ENCODE measurements around the gene RECK. TPM values are rescaled to one million over a fixed set of nuclear protein-coding genes. Genes with fewer than 3 reads are reported as not detected.
"Not testable (repeated sequence)": the region's sequence is repeated elsewhere in the genome, so short reads cannot be mapped to it uniquely, and the experiment has no call there.

The RECK gene
- polyA plus RNA-seq (2013): 8.0 TPM

GRCh38 chr9:36036780-36037548, at the start of gene RECK:
Gene RECK, plus strand, starts transcription at chr9:36036913. Its CDS starts 86 bp downstream, at chr9:36036999.
- Histone ChIP-seq H3K36me3 (ENCODE audit: control insufficient read depth in 4 of 4, insufficient read depth in 4 of 4, low read length in 3 of 4) (no peaks in the 10 kb centered on the region), H3K27me3 (replicated peaks in 2 of 5; ENCODE audit: control insufficient read depth in 4 of 5, insufficient read depth in 5 of 5, low read length in 4 of 5) (no peaks in the 10 kb centered on the region), H3K4me3 (ENCODE audit: control insufficient read depth in 1 of 7, extremely low read depth in 1 of 7, insufficient read depth in 4 of 7, low read depth in 2 of 7, low read length in 6 of 7) (peak within 1 kb of the TSS; percentile 73 to 93 (median 88)), H3K4me1 (ENCODE audit: control extremely low read depth in 1 of 4, control insufficient read depth in 4 of 4, insufficient read depth in 4 of 4, low read length in 3 of 4) (peaks cover 12 to 45% (median 19%) of the 10 kb centered on the region in 4 experiments), H3K9me3 (ENCODE audit: control extremely low read depth in 1 of 5, control insufficient read depth in 4 of 5, insufficient read depth in 2 of 5, low read depth in 1 of 5, low read length in 4 of 5) (no peaks in the 10 kb centered on the region), H3K27ac (ENCODE audit: insufficient read depth in 1 of 2, low read depth in 1 of 2, low read length in 2 of 2, poor library complexity in 1 of 2, severe bottlenecking in 2 of 2) (peak within 1 kb of the TSS in 1 of 2 experiments; percentile 43)
- CTCF ChIA-PET: interaction anchor here (1.2 to 4.2 kb wide), 5 partner anchors 13 to 66 kb away, joined by 3 to 23 read pairs (median 6); no protein-coding TSS in a partner anchor
- WGBS (ENCODE audit: insufficient coverage): 0% methylated on average over 69 of the region's 77 CpGs
- peak; percentile 61 to 75 (median 74) for DNase-seq
- POLR2A ChIA-PET: no interaction called here

GRCh38 chr9:35990155-35990554, 46.6 kb upstream of the RECK start:
- 100% methylated on average over 1 of the region's 3 CpGs for WGBS (ENCODE audit: insufficient coverage)
- H3K27me3 ChIP-seq (replicated peaks in 2 of 5; ENCODE audit: control insufficient read depth in 4 of 5, insufficient read depth in 5 of 5, low read length in 4 of 5): peaks cover 0 to 3% (median 0%) of the 10 kb centered on the region in 5 experiments
- H3K4me3 ChIP-seq (ENCODE audit: control insufficient read depth in 1 of 7, extremely low read depth in 1 of 7, insufficient read depth in 4 of 7, low read depth in 2 of 7, low read length in 6 of 7): no peak overlapping the region
- no peaks in the 10 kb centered on the region for H3K36me3 ChIP-seq (ENCODE audit: control insufficient read depth in 4 of 4, insufficient read depth in 4 of 4, low read length in 3 of 4)
- CTCF ChIA-PET: no interaction called here
- no peaks in the 10 kb centered on the region for H3K9me3 ChIP-seq (ENCODE audit: control extremely low read depth in 1 of 5, control insufficient read depth in 4 of 5, insufficient read depth in 2 of 5, low read depth in 1 of 5, low read length in 4 of 5)
- H3K27ac ChIP-seq (ENCODE audit: insufficient read depth in 1 of 2, low read depth in 1 of 2, low read length in 2 of 2, poor library complexity in 1 of 2, severe bottlenecking in 2 of 2): no peak overlapping the region
- no peaks in the 10 kb centered on the region for H3K4me1 ChIP-seq (ENCODE audit: control extremely low read depth in 1 of 4, control insufficient read depth in 4 of 4, insufficient read depth in 4 of 4, low read length in 3 of 4)
- POLR2A ChIA-PET: no interaction called here
- DNase-seq: no peak

GRCh38 chr9:35993136-35993535, 43.6 kb upstream of the RECK start:
- H3K27me3 ChIP-seq (replicated peaks in 2 of 5; ENCODE audit: control insufficient read depth in 4 of 5, insufficient read depth in 5 of 5, low read length in 4 of 5): not testable (repeated sequence)

GRCh38 chr9:35993976-35994720, 42.6 kb upstream of the RECK start:
- H3K27ac ChIP-seq (ENCODE audit: insufficient read depth in 1 of 2, low read depth in 1 of 2, low read length in 2 of 2, poor library complexity in 1 of 2, severe bottlenecking in 2 of 2): no peak overlapping the region
- CTCF ChIA-PET: interaction anchor here (1.0 to 2.0 kb wide), 6 partner anchors 11 to 54 kb away, joined by 3 to 7 read pairs (median 5); no protein-coding TSS in a partner anchor
- 80% methylated on average over 3 of the region's 5 CpGs for WGBS (ENCODE audit: insufficient coverage)
- H3K9me3 ChIP-seq (ENCODE audit: control extremely low read depth in 1 of 5, control insufficient read depth in 4 of 5, insufficient read depth in 2 of 5, low read depth in 1 of 5, low read length in 4 of 5): peaks cover 0 to 6% (median 4%) of the 10 kb centered on the region in 5 experiments
- no peak for DNase-seq
- POLR2A ChIA-PET: no interaction called here
- peaks cover 0 to 5% (median 0%) of the 10 kb centered on the region in 5 experiments for H3K27me3 ChIP-seq (replicated peaks in 2 of 5; ENCODE audit: control insufficient read depth in 4 of 5, insufficient read depth in 5 of 5, low read length in 4 of 5)
- H3K4me1 ChIP-seq (ENCODE audit: control extremely low read depth in 1 of 4, control insufficient read depth in 4 of 4, insufficient read depth in 4 of 4, low read length in 3 of 4): no peaks in the 10 kb centered on the region
- no peaks in the 10 kb centered on the region for H3K36me3 ChIP-seq (ENCODE audit: control insufficient read depth in 4 of 4, insufficient read depth in 4 of 4, low read length in 3 of 4)
- no peak overlapping the region for H3K4me3 ChIP-seq (ENCODE audit: control insufficient read depth in 1 of 7, extremely low read depth in 1 of 7, insufficient read depth in 4 of 7, low read depth in 2 of 7, low read length in 6 of 7)

More at GRCh38 chr9:35993136-35993535, 43.6 kb upstream of the RECK start:
- H3K36me3 ChIP-seq (ENCODE audit: control insufficient read depth in 4 of 4, insufficient read depth in 4 of 4, low read length in 3 of 4); DNase-seq; H3K4me3 ChIP-seq (ENCODE audit: control insufficient read depth in 1 of 7, extremely low read depth in 1 of 7, insufficient read depth in 4 of 7, low read depth in 2 of 7, low read length in 6 of 7); H3K9me3 ChIP-seq (ENCODE audit: control extremely low read depth in 1 of 5, control insufficient read depth in 4 of 5, insufficient read depth in 2 of 5, low read depth in 1 of 5, low read length in 4 of 5); H3K4me1 ChIP-seq (ENCODE audit: control extremely low read depth in 1 of 4, control insufficient read depth in 4 of 4, insufficient read depth in 4 of 4, low read length in 3 of 4); POLR2A ChIA-PET; H3K27ac ChIP-seq (ENCODE audit: insufficient read depth in 1 of 2, low read depth in 1 of 2, low read length in 2 of 2, poor library complexity in 1 of 2, severe bottlenecking in 2 of 2): not testable (repeated sequence)
- WGBS (ENCODE audit: insufficient coverage): no CpG with 5 or more reads among the region's 3 CpGs
- CTCF ChIA-PET: interaction anchor here (1.0 to 1.4 kb wide), 2 partner anchors 14 to 15 kb away, joined by 3 to 4 read pairs; no protein-coding TSS in a partner anchor

- CTCF ChIA-PET: interaction anchor here (1.0 to 2.0 kb wide), 5 partner anchors 11 to 55 kb away, joined by 3 to 7 read pairs (median 6); no protein-coding TSS in a partner anchor
- no peak for DNase-seq
- H3K4me1 ChIP-seq (ENCODE audit: control extremely low read depth in 1 of 4, control insufficient read depth in 4 of 4, insufficient read depth in 4 of 4, low read length in 3 of 4): no peaks in the 10 kb centered on the region
- no peak overlapping the region for H3K27ac ChIP-seq (ENCODE audit: insufficient read depth in 1 of 2, low read depth in 1 of 2, low read length in 2 of 2, poor library complexity in 1 of 2, severe bottlenecking in 2 of 2)
- WGBS (ENCODE audit: insufficient coverage): 100% methylated on average over 2 of the region's 2 CpGs
- POLR2A ChIA-PET: no interaction called here
- H3K4me3 ChIP-seq (ENCODE audit: control insufficient read depth in 1 of 7, extremely low read depth in 1 of 7, insufficient read depth in 4 of 7, low read depth in 2 of 7, low read length in 6 of 7): no peak overlapping the region
- H3K9me3 ChIP-seq (ENCODE audit: control extremely low read depth in 1 of 5, control insufficient read depth in 4 of 5, insufficient read depth in 2 of 5, low read depth in 1 of 5, low read length in 4 of 5): peaks cover 0 to 6% (median 4%) of the 10 kb centered on the region in 5 experiments
- no peaks in the 10 kb centered on the region for H3K36me3 ChIP-seq (ENCODE audit: control insufficient read depth in 4 of 4, insufficient read depth in 4 of 4, low read length in 3 of 4)
- H3K27me3 ChIP-seq (replicated peaks in 2 of 5; ENCODE audit: control insufficient read depth in 4 of 5, insufficient read depth in 5 of 5, low read length in 4 of 5): peaks cover 0 to 5% (median 0%) of the 10 kb centered on the region in 5 experiments
Measured at GRCh38 chr9:35994959-35995358, 41.8 kb upstream of the RECK start.

- WGBS (ENCODE audit: insufficient coverage): 80% methylated on average over 1 of the region's 1 CpG
- H3K4me1 ChIP-seq (ENCODE audit: control extremely low read depth in 1 of 4, control insufficient read depth in 4 of 4, insufficient read depth in 4 of 4, low read length in 3 of 4): no peaks in the 10 kb centered on the region
- no peak overlapping the region for H3K4me3 ChIP-seq (ENCODE audit: control insufficient read depth in 1 of 7, extremely low read depth in 1 of 7, insufficient read depth in 4 of 7, low read depth in 2 of 7, low read length in 6 of 7)
- peak in 1 of 3 donors; percentile 27 for DNase-seq
- POLR2A ChIA-PET: no interaction called here
- no peaks in the 10 kb centered on the region for H3K36me3 ChIP-seq (ENCODE audit: control insufficient read depth in 4 of 4, insufficient read depth in 4 of 4, low read length in 3 of 4)
- CTCF ChIA-PET: interaction anchor here (1.3 to 1.9 kb wide), 4 partner anchors 10 to 14 kb away, joined by 3 to 5 read pairs (median 4); no protein-coding TSS in a partner anchor
- H3K27ac ChIP-seq (ENCODE audit: insufficient read depth in 1 of 2, low read depth in 1 of 2, low read length in 2 of 2, poor library complexity in 1 of 2, severe bottlenecking in 2 of 2): no peak overlapping the region
- peaks cover 0 to 5% (median 0%) of the 10 kb centered on the region in 5 experiments for H3K27me3 ChIP-seq (replicated peaks in 2 of 5; ENCODE audit: control insufficient read depth in 4 of 5, insufficient read depth in 5 of 5, low read length in 4 of 5)
- peaks cover 0 to 6% (median 4%) of the 10 kb centered on the region in 5 experiments for H3K9me3 ChIP-seq (ENCODE audit: control extremely low read depth in 1 of 5, control insufficient read depth in 4 of 5, insufficient read depth in 2 of 5, low read depth in 1 of 5, low read length in 4 of 5)
Measured at GRCh38 chr9:35996358-35996970, 40.2 kb upstream of the RECK start.
